H1 (cell line): ENCODE results near the gene CLDN16. TPM values are rescaled to one million over a fixed set of nuclear protein-coding genes. Genes with fewer than 3 reads are reported as not detected.

Experiments used
- CTCF ChIA-PET: fragments of 300-600 bp; sonication (Branson Sonifier 250); formaldehyde crosslinking; loops from one replicate; lab custom pipeline; 2021; ENCODE audit not compliant: partially characterized antibody; lab: Charles Lee
- POLR2A ChIA-PET: fragments of 300-600 bp; sonication (Branson Sonifier 250); formaldehyde crosslinking; loops from one replicate; lab custom pipeline; 2021; ENCODE audit warnings: inconsistent platforms; ENCODE audit not compliant: partially characterized antibody; lab: Charles Lee
- DNase-seq, 2 experiments: peaks; one replicate each; pipeline versions ENCODE4 v3.0.0 to v3.0.0-alpha.2; 2010 to 2022; ENCODE audit warnings: low spot score in 2 of 2, low read depth in 1 of 2, mixed read lengths in 1 of 2
- FAIRE-seq: peaks from 2 replicates; lab custom pipeline; 2011; peaks lifted over from hg19 to GRCh38; lab: Jason Lieb, UNC
- H2AFZ ChIP-seq: 2 replicates; pipeline ENCODE4 v1.8.1; 2012; ENCODE audit warnings: low read length, inconsistent platforms
- H2AK5ac ChIP-seq: 2 replicates; pipeline ENCODE4 v1.6.1; 2013; ENCODE audit warnings: low read depth, low read length
- H2BK120ac ChIP-seq: replicated peaks from 2 replicates; pipeline ENCODE3; 2013; ENCODE audit warnings: low read depth, low read length, inconsistent platforms
- H2BK12ac ChIP-seq: 2 replicates; pipeline ENCODE4 v1.6.1; 2013; ENCODE audit warnings: low read depth, low read length
- H2BK15ac ChIP-seq: 2 replicates; pipeline ENCODE4 v1.6.1; 2013; ENCODE audit warnings: low read length
- H2BK20ac ChIP-seq: 2 replicates; pipeline ENCODE4 v1.6.1; 2013; ENCODE audit warnings: low read length
- H2BK5ac ChIP-seq: 2 replicates; pipeline ENCODE4 v1.6.1; 2013; ENCODE audit warnings: low read depth, low read length
- H3K14ac ChIP-seq: 2 replicates; pipeline ENCODE4 v1.6.1; 2013; ENCODE audit warnings: inconsistent platforms; ENCODE audit not compliant: insufficient read length
- H3K18ac ChIP-seq: 2 replicates; pipeline ENCODE4 v1.6.1; 2013; ENCODE audit warnings: low read length; ENCODE audit errors: extremely low read depth
- H3K23ac ChIP-seq: 2 replicates; pipeline ENCODE4 v1.6.1; 2013; ENCODE audit warnings: inconsistent platforms; ENCODE audit not compliant: insufficient read length
- H3K23me2 ChIP-seq: 2 replicates; pipeline ENCODE4 v1.6.1; 2013; ENCODE audit warnings: low read depth, low read length
- H3K27ac ChIP-seq: 2 replicates; pipeline ENCODE4 v1.6.1; 2011; ENCODE audit warnings: low read depth, low read length, inconsistent platforms
- H3K27me3 ChIP-seq, 4 experiments: replicated peaks in 1 of 4; 1 replicate in 1 of 4; 2 replicates in 3 of 4; pipeline versions ENCODE4 v1.6.1 to v1.8.1; 2011 to 2013; ENCODE audit warnings: low read length in 3 of 4, mild to moderate bottlenecking in 3 of 4, inconsistent platforms in 2 of 4, mixed read lengths in 2 of 4, moderate library complexity in 1 of 4; ENCODE audit not compliant: control insufficient read depth in 3 of 4, insufficient read depth in 3 of 4; ENCODE audit errors: extremely low read depth in 1 of 4
- H3K36me3 ChIP-seq, 4 experiments: 2 replicates each; pipeline versions ENCODE4 v1.6.1 to v1.8.1; 2011 to 2013; ENCODE audit warnings: mild to moderate bottlenecking in 4 of 4, low read length in 3 of 4, moderate library complexity in 2 of 4, control low read depth in 1 of 4, inconsistent platforms in 1 of 4; ENCODE audit not compliant: insufficient read depth in 4 of 4, control insufficient read depth in 2 of 4
- H3K4ac ChIP-seq: replicated peaks from 2 replicates; pipeline ENCODE3; 2013; ENCODE audit warnings: low read length, low read depth, mixed read lengths, inconsistent platforms; ENCODE audit not compliant: insufficient read length
- H3K4me1 ChIP-seq, 4 experiments: replicated peaks in 1 of 4; 1 replicate in 1 of 4; 2 replicates in 3 of 4; pipeline versions ENCODE4 v1.6.1 to v1.8.1; 2011 to 2013; ENCODE audit warnings: low read length in 3 of 4, inconsistent platforms in 2 of 4, mixed read lengths in 1 of 4; ENCODE audit not compliant: insufficient read depth in 4 of 4, control insufficient read depth in 3 of 4
- H3K4me2 ChIP-seq, 2 experiments: 2 replicates each; pipeline versions ENCODE4 v1.6.1 to v1.8.1; 2011 to 2013; ENCODE audit warnings: low read depth in 2 of 2, low read length in 2 of 2, control low read depth in 1 of 2, inconsistent platforms in 1 of 2, mild to moderate bottlenecking in 1 of 2; ENCODE audit not compliant: insufficient read depth in 1 of 2
- H3K4me3 ChIP-seq, 4 experiments: fragments of 200-600, 300-600 bp in 1 of 4; sonication (generic), shearing (Covaris generic), sonication (Bioruptor Twin) in 1 of 4; 2 replicates each; pipeline versions ENCODE4 v1.5.1 to v1.8.1; 2011 to 2016; ENCODE audit warnings: low read length in 4 of 4, low read depth in 3 of 4, control low read depth in 2 of 4, inconsistent platforms in 2 of 4, mild to moderate bottlenecking in 2 of 4, mixed read lengths in 1 of 4, moderate library complexity in 1 of 4; ENCODE audit not compliant: insufficient read depth in 2 of 4; ENCODE audit errors: extremely low read depth in 1 of 4
- H3K56ac ChIP-seq: replicated peaks from 2 replicates; pipeline ENCODE3; 2013; ENCODE audit warnings: low read depth, mild to moderate bottlenecking, mixed read lengths, low read length, inconsistent platforms; ENCODE audit not compliant: insufficient read length
- H3K79me1 ChIP-seq: 2 replicates; pipeline ENCODE4 v1.6.1; 2013; ENCODE audit warnings: low read depth, low read length, control low read depth
- H3K79me2 ChIP-seq, 2 experiments: 2 replicates each; pipeline versions ENCODE4 v1.6.1 to v1.8.1; 2012 to 2013; ENCODE audit warnings: low read length in 2 of 2, mild to moderate bottlenecking in 2 of 2, inconsistent platforms in 1 of 2; ENCODE audit not compliant: insufficient read depth in 2 of 2, control insufficient read depth in 1 of 2
- H3K9ac ChIP-seq, 4 experiments: replicated peaks in 1 of 4; 1 replicate in 1 of 4; 2 replicates in 3 of 4; pipeline versions ENCODE4 v1.6.1 to v1.8.1; 2011 to 2013; ENCODE audit warnings: low read depth in 3 of 4, low read length in 3 of 4, control low read depth in 2 of 4, mild to moderate bottlenecking in 2 of 4, moderate library complexity in 2 of 4, inconsistent platforms in 1 of 4; ENCODE audit errors: extremely low read depth in 1 of 4
- H3K9me3 ChIP-seq, 2 experiments: 2 replicates each; pipeline versions ENCODE4 v1.6.1 to v1.8.1; 2012 to 2013; ENCODE audit warnings: mild to moderate bottlenecking in 2 of 2, moderate library complexity in 2 of 2, control low read depth in 1 of 2, inconsistent platforms in 1 of 2, low read depth in 1 of 2, low read length in 1 of 2, mixed read lengths in 1 of 2; ENCODE audit not compliant: insufficient read depth in 2 of 2
- H4K20me1 ChIP-seq, 2 experiments: replicated peaks in 1 of 2; 2 replicates each; pipeline versions ENCODE3 to v1.8.1; 2011 to 2013; ENCODE audit warnings: inconsistent platforms in 2 of 2, low read length in 2 of 2, mild to moderate bottlenecking in 1 of 2; ENCODE audit not compliant: insufficient read depth in 2 of 2, control insufficient read depth in 1 of 2
- H4K5ac ChIP-seq: 2 replicates; pipeline ENCODE4 v1.6.1; 2013; ENCODE audit warnings: low read length, low read depth, mixed read lengths, inconsistent platforms; ENCODE audit not compliant: insufficient read length
- H4K8ac ChIP-seq: 2 replicates; pipeline ENCODE4 v1.8.0; 2013; ENCODE audit warnings: mild to moderate bottlenecking, moderate library complexity, low read length, inconsistent platforms; ENCODE audit not compliant: insufficient read depth; ENCODE audit errors: extremely low read depth
- H4K91ac ChIP-seq: replicated peaks from 2 replicates; pipeline ENCODE3; 2013; ENCODE audit warnings: low read length, mixed read lengths, inconsistent platforms; ENCODE audit not compliant: insufficient read length
- CREB1 ChIP-seq: IDR thresholded peaks from 2 replicates; pipeline ENCODE4 v1.6.1; 2012; ENCODE audit warnings: inconsistent platforms
- EZH2 ChIP-seq: fragments of 200-600 bp; sonication (generic); IDR thresholded peaks from 2 replicates; pipeline ENCODE4 v1.7.1; 2012; ENCODE audit warnings: low read depth, mild to moderate bottlenecking, moderate library complexity, low read length, inconsistent platforms; ENCODE audit not compliant: severe bottlenecking
- HDAC6 ChIP-seq: IDR thresholded peaks from one replicate; pipeline ENCODE4 v1.7.1; 2012; ENCODE audit warnings: low read depth, mild to moderate bottlenecking, inconsistent platforms, low read length, moderate library complexity
- JUN ChIP-seq: IDR thresholded peaks from 2 replicates; pipeline ENCODE4 v1.6.1; 2011; ENCODE audit warnings: low read depth, mild to moderate bottlenecking, improper control_type of control experiment, low read length
- polyA plus RNA-seq, 7 experiments: library from polyadenylated mRNA; depleted of rRNA in 3 of 7; stranded (reverse) in 5 of 7; unstranded in 2 of 7; fragments of >200 nt in 5 of 7; fragments of 200-250 nt in 2 of 7; gene quantifications; 1 replicate in 5 of 7; 2 replicates in 1 of 7; 4 replicates in 1 of 7; pipeline versions ENCODE4 v1.2.1 to v1.2.3, GENCODE V29; 2011 to 2013; ENCODE audit warnings: missing spikeins in 2 of 7, mixed read lengths in 2 of 7
- total RNA-seq: library from RNA; stranded (reverse); fragmentation: NEBNext Ultra II Directional; extraction: Animal tissue kit (Norgen Biotek cat#: 25700); gene quantifications from 2 replicates; pipeline ENCODE4 v1.2.1, GENCODE V29; 2021

CLDN16 gene
- total and polyA plus RNA-seq, 2 of the 8 experiments (the other 6 are each of a cell fraction or from before 2014, with no cell fraction given): not detected

DNA sequence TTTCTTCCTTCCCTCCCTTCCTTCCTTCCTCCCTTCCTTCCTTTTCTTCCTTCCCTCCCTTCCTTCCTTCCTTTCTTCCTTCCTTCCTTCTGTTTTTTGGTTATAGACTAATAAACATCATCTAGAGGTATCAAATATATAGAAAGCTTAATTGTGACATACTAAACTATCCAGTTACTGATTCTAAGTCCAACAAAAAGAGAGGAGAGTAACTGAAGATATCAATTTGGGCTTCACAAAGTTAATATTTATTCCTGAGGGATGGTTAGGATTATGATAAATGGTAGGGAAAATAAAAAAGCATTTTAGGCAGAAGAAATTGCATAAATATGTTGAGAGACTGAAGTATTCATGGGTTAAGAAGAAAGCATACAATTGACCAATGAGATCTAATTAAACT is 7.8 kb upstream of the CLDN16 start:
- Histone ChIP-seq H3K36me3 (no peaks in the 10 kb centered on the region), H2BK120ac (no peak overlapping the region), H3K56ac (no peak overlapping the region), H4K5ac (no peak overlapping the region), H2BK5ac (no peak overlapping the region), H3K4me1 (peaks cover 0 to 3% (median 0%) of the 10 kb centered on the region in 4 experiments; a peak in 2 of 7 replicates), H4K91ac (no peak overlapping the region), H2BK20ac (no peak overlapping the region), H3K27ac (no peak overlapping the region), H3K9ac (no peak overlapping the region), H3K18ac (no peak overlapping the region), H3K23ac (no peak overlapping the region), H3K79me1 (no peaks in the 10 kb centered on the region), H3K23me2 (no peaks in the 10 kb centered on the region), H3K4me3 (no peak overlapping the region), H4K20me1 (no peaks in the 10 kb centered on the region), H2BK15ac (no peak overlapping the region), H3K27me3 (no peaks in the 10 kb centered on the region), H3K9me3 (no peaks in the 10 kb centered on the region), H4K8ac (no peak overlapping the region), H2BK12ac (no peak overlapping the region), H3K4me2 (no peak overlapping the region), H2AFZ (no peak overlapping the region), H3K14ac (no peak overlapping the region), H3K4ac (no peak overlapping the region), H3K79me2 (no peaks in the 10 kb centered on the region), H2AK5ac (no peak overlapping the region)
- FAIRE-seq: no peak
- CTCF ChIA-PET: interaction anchor here (0.6 to 0.8 kb wide), 3 partner anchors 129 to 1930 kb away, joined by 3 to 5 read pairs (median 3); no protein-coding TSS in a partner anchor
- POLR2A ChIA-PET: no interaction called here
- TF ChIP-seq JUN (no peak), CREB1 (no peak), EZH2 (no peak), HDAC6 (no peak)
- TF ChIP-seq, all 59 proteins: peak for 0
- no peak for DNase-seq
